Measurements from ENCODE around the gene CHI3L1.
A peak's percentile ranks its signal among the peaks of the same experiment; 100 is the strongest.

The CHI3L1 gene

DNA sequence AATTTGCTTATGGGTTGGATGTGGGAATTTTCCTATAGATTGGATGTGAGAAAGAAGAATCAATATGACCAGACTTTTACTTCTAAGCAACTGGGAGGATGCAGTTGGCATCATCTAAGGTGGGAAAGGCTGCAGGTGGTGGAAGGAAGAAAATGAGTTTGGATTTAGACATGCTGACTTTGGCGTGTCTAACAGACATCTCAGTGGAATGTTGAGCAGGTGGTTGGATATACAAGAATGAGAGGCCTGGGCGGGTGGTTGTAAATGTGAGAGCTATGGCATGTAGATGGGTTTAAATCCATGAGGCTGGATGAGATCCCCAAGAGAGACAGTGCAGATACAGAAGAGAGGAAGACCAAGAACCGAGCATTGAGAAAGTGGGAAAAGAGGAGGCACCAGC, 48.4 kb downstream of the CHI3L1 start:
- DNase-seq = no peak

DNA sequence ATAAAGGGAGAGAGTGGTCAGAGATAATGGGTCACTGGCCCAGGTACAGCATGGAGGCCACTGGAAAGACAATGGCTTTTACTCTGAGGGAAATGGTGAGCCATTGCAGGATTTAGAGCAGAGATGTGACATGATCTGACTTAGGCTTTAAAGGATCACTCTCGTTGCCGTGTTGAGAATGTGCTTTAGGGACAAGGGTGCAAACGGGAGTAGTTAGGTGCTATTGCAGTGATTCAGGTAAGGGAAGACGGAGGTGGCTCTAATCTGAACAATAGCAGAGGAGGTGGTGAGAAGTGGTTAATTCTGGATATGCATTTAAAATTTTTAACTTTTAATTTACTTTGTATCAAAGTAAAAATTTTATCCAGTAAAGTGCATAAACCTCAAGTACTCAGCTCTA, 49.2 kb downstream of the CHI3L1 start:
- no peak for DNase-seq

- no peak for DNase-seq
Observed at GRCh38 chr1:203136409-203137042, 50.0 kb downstream of the CHI3L1 start.

DNA sequence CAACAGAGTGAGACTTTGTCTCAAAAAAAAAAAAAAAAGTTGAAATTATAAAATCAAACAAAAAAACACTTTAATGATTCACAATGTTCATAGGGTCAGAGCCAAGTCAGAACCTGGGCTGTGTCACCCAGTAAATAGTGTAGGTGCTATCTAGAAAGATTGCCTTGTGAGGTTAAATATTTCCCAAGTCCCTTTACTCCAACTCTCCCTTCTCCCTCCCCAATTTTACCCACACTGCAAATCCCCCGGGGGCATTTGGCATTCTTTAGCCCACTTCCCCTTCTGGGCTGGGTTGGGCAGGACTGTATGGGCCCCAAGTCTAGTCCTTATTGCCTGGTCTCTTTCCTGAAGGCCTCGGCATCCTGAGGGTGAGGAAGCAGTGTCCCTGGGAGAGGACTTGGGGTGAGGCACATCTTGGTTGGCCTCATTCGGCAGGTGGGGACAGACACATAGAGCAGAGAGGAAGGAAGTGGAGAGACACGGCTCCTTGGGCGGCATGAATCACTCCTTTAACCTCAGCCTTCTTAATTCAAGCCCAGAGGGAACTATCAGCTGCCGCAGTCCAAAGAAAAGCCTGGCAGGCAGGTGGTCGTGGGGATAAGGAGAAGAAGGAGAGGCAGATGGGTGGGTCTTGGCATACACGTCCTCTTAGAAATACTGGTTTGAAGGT, 50.7 kb downstream of the CHI3L1 start:
- no peak for DNase-seq

DNA sequence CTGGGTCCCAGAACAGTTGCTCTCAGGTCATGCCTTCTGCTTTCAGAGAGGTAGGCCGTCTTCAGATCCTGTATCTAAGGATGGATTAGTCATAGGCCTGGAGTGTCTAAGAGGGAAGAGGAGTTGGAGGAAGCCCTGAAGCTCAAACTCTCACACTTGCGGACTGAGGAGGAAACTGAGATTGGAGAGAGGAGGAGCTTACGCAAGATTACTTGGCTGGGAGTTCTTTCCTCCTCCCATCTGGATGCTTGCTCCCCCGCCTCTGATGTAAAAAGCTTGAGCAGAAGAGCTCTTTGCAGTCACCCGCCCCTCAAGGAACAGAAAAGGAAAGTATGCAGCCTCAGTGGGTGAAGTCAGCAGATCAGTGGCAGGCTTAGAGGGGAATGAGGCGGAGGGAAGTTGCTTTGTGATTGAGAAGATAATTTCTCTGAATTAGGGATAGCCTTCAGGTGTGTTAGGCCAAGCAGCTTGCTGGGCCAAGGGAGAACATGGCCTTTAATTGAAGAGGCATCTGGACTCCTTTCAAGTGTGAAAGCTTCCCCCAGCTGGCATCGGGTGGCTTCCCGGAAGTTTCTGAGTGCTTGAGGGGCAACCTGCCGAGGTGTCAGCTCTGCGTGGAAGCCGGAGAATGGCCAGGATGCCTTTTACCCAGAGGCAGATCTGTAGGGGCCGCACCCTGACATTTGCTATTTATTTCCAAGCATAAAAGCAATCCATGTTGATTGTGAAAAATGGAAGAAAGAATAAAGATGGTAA, 52.4 kb downstream of the CHI3L1 start:
- DNase-seq = peak in 12 of 56 donors; percentile 26 to 61 (median 44)

DNA sequence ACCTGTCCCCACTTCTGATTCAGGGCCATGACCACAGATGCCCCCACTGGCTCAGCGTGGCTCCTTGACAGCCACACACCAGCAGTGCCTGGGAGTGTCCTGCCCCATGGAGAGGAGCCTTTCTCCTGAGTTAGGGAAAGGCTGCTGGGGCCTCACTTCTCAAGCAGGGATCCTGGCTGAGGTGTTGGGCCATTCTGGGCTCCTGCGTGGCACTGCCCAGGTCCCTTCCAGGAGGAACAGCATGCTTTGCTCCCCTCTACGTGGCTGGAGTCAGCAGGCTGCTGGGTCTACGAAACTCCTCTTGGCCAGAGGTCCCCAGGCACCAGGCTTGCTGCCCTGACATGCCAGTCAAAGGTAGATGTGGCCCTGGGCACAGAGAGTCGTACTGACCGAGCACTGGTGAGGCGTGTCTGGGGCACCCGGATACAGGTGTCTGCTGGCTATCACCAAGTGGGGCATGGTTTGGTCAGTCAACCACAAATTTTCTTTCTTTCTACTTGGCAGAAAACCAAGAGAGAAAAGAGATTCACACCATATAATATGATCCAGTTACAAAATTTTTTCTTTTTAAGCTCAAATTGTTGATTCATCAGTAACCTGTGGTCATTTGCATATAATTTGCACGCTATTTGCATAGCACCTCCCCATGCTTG, 54.8 kb downstream of the CHI3L1 start:
- no peak for DNase-seq

GRCh38 chr1:203130358-203130985, 56.0 kb downstream of the CHI3L1 start:
- DNase-seq = peak in 1 of 56 donors; percentile 64

DNA sequence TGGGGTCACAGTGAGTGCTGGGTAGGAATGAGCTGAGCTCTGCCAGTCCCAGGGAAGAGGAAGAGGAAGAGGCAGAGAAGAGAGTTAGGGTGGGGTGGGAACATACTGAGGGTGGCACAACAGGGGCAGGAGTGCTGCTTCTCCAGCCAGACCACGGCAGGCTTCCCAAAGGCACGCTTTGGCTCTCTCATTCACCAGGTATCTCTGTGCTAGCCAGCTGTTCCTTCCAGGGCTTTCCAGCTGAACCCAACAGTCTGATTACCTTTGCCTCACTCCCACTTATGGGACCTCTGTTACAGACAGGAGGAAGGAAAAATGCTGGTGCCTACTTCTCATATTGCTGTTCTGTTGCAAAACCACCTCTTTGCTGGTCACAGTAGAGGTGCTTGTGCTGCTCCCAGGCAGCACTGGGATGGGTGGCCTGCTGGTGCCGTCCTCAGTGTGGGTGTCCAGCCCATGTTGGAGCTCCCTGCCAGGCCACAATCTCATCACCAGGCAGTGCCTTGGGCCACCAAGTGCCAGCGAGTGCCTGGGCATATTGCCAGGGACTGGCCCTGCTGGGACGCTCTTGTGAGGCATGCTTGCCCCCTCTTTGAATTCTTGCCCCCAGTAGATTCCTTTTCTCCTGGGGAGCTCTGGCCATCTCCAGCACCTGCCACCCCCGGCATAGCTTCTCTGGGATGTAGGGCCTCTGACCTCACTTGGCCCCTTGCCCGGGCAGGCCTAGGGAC, 56.8 kb downstream of the CHI3L1 start:
- DNase-seq = peak in 54 of 56 donors; percentile 46 to 94 (median 84)
